HG02943 (cell line): ENCODE measurements around the gene EDA.

Experiments
- ATAC-seq: cut with Tn5 transposase; IDR thresholded peaks from one replicate; pipeline ENCODE4 v1.9.1; 2021; ENCODE audit warnings: mild to moderate bottlenecking, low read depth, moderate library complexity; ENCODE audit not compliant: unreplicated experiment

EDA gene

GRCh38 chrX:70052895-70053615, 437.1 kb downstream of the EDA start:
- no peak for ATAC-seq

GRCh38 chrX:70054391-70054790, 438.5 kb downstream of the EDA start:
- no peak for ATAC-seq

- no peak for ATAC-seq
Observed at GRCh38 chrX:70062076-70062475, 446.2 kb downstream of the EDA start, which contains the start of gene OTUD6A. OTUD6A (plus strand) TSS chrX:70062457; CDS start chrX:70062525, 68 bp downstream.

GRCh38 chrX:70062961-70063550, 447.1 kb downstream of the EDA start:
- no peak for ATAC-seq

GRCh38 chrX:70066646-70067045, 450.7 kb downstream of the EDA start:
- no peak for ATAC-seq

- ATAC-seq = no peak
Observed at GRCh38 chrX:70079297-70079696, 463.4 kb downstream of the EDA start.

- ATAC-seq = no peak
Observed at GRCh38 chrX:70079870-70080269, 464.0 kb downstream of the EDA start.

- ATAC-seq = no peak
Observed at GRCh38 chrX:70082723-70083122, 466.8 kb downstream of the EDA start.

- ATAC-seq = no peak
Observed at GRCh38 chrX:70084592-70085240, 468.8 kb downstream of the EDA start.

GRCh38 chrX:70087857-70088630, 472.1 kb downstream of the EDA start:
- no peak for ATAC-seq

- ATAC-seq = no peak
Observed at GRCh38 chrX:70088751-70089150, 472.8 kb downstream of the EDA start.
